Lower lobe of right lung (tissue), 2 donors: ENCODE measurements around the gene PLCL1. TPM values are rescaled to one million over a fixed set of nuclear protein-coding genes. Genes with fewer than 3 reads are reported as not detected.

ENCODE experiments used
- ATAC-seq, 2 donors: fragments of 200-7000 bp; cut with Tn5 transposase; one replicate each; pipeline ENCODE4 v1.9.1; 2020 to 2022; ENCODE audit warnings: mild to moderate bottlenecking in 2 of 2, moderate library complexity in 2 of 2
- DNase-seq: peaks from one replicate; pipeline ENCODE4 v3.0.0-alpha.2; 2020
- H3K27ac ChIP-seq: fragments of 200-600 bp; one replicate; pipeline ENCODE4 v1.8.0; 2022
- H3K27me3 ChIP-seq: fragments of 200-600 bp; one replicate; pipeline ENCODE4 v1.8.0; 2022; ENCODE audit warnings: low read depth
- H3K36me3 ChIP-seq: fragments of 200-600 bp; one replicate; pipeline ENCODE4 v1.8.0; 2022; ENCODE audit warnings: mild to moderate bottlenecking
- H3K4me1 ChIP-seq: fragments of 200-600 bp; one replicate; pipeline ENCODE4 v1.8.0; 2022
- H3K4me3 ChIP-seq: fragments of 200-600 bp; one replicate; pipeline ENCODE4 v1.8.0; 2022; ENCODE audit warnings: mild to moderate bottlenecking
- H3K9me3 ChIP-seq: fragments of 200-600 bp; one replicate; pipeline ENCODE4 v1.8.0; 2022
- CTCF ChIP-seq: fragments of 200-600 bp; IDR thresholded peaks from one replicate; pipeline ENCODE4 v1.8.0; 2022; ENCODE audit warnings: antibody characterized with exemption, mild to moderate bottlenecking
- intact Hi-C: fragments of 100-400 bp; cut with DNase I; formaldehyde crosslinking; loops from one replicate; pipeline ENCODE4 v1.11.0; 2022
- total RNA-seq: library from RNA; stranded (reverse); fragmentation: NEBNext Ultra II Directional; extraction: Animal tissue kit (Norgen Biotek cat#: 25700); gene quantifications from one replicate; pipeline ENCODE4 v1.2.1, GENCODE V29; 2021
- donor health status: DM: no; HTN: yes; CAD: no; lungs with severe emphysema.

Gene PLCL1
- total RNA-seq, 1 donor from 2014 or later, result 6.3 TPM

- Histone ChIP-seq H3K27me3 (no peaks in the 10 kb centered on the region), H3K4me3 (no peak overlapping the region), H3K36me3 (no peaks in the 10 kb centered on the region), H3K9me3 (no peaks in the 10 kb centered on the region), H3K27ac (no peak overlapping the region), H3K4me1 (no peaks in the 10 kb centered on the region)
- intact Hi-C loops, result no loop called here
- DNase-seq (no peak), ATAC-seq (no peak)
- no peak for TF ChIP-seq CTCF
Measured at GRCh38 chr2:197938555-197938954, 134.2 kb downstream of the PLCL1 start.

GRCh38 chr2:197939787-197940186 lies 135.4 kb downstream of the PLCL1 start:
- intact Hi-C loops, result no loop called here
- DNase-seq, result no peak
- H3K4me1 ChIP-seq, result no peaks in the 10 kb centered on the region

DNA sequence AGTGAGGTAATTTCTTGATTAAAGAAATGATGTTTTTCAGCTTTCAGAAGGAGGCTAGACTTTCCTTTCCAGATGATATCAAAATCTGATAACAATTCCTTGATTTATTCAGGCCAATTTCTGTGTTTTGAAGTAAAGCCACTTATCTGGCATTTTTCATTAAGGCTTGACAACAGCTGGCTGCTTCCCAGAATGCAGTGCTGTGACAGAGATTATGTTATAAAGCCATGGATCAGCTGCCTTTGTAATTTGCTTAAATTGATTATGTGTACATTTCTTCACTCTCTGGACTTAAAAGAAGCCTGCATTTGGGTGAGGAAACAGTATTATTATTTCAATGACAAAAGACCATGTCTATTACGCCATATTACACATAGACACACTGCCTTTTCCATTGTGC lies 136.0 kb downstream of the PLCL1 start:
- ATAC-seq, result no peak

More at GRCh38 chr2:197939787-197940186, 135.4 kb downstream of the PLCL1 start:
- no peak for ATAC-seq
- no peaks in the 10 kb centered on the region for H3K9me3 ChIP-seq
- no peaks in the 10 kb centered on the region for H3K36me3 ChIP-seq
- H3K4me3 ChIP-seq, result no peak overlapping the region
- H3K27ac ChIP-seq, result no peak overlapping the region
- H3K27me3 ChIP-seq, result no peaks in the 10 kb centered on the region
- TF ChIP-seq CTCF, result no peak

GRCh38 chr2:197941715-197942114 lies 137.3 kb downstream of the PLCL1 start:
- Histone ChIP-seq H3K36me3 (no peaks in the 10 kb centered on the region), H3K4me3 (no peak overlapping the region), H3K9me3 (no peaks in the 10 kb centered on the region), H3K27ac (no peak overlapping the region), H3K4me1 (no peaks in the 10 kb centered on the region), H3K27me3 (no peaks in the 10 kb centered on the region)
- DNase-seq, result no peak
- no peak for TF ChIP-seq CTCF
- intact Hi-C loops, result no loop called here
- no peak for ATAC-seq

More for the DNA sequence above, 136.0 kb downstream of the PLCL1 start:
- Histone ChIP-seq H3K27me3 (no peaks in the 10 kb centered on the region), H3K27ac (no peak overlapping the region), H3K4me3 (no peak overlapping the region), H3K9me3 (no peaks in the 10 kb centered on the region), H3K4me1 (no peaks in the 10 kb centered on the region), H3K36me3 (no peaks in the 10 kb centered on the region)
- intact Hi-C loops, result no loop called here
- no peak for TF ChIP-seq CTCF
- DNase-seq, result no peak

DNA sequence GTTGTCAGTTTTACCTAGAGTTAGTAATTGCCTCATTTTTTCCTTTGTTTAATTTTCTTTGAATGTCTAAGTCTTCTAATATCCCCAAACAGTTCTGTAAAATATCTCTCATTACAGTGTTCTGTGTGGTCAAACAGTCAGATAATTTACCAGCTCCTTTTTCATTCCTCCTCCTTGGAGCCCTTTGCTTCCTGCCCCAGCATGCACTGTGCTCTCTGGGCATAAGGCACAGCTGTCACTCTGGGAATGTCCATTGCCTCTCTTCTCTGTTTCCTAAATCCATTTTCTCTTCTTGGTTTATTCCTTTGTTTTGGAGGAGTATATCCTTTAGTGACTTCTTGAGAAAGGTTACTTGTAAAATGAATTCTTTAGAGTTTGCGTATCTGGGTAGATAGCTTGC lies 139.3 kb downstream of the PLCL1 start:
- Histone ChIP-seq H3K4me1 (no peaks in the 10 kb centered on the region), H3K27me3 (no peaks in the 10 kb centered on the region), H3K4me3 (no peak overlapping the region), H3K9me3 (no peaks in the 10 kb centered on the region), H3K36me3 (no peaks in the 10 kb centered on the region), H3K27ac (no peak overlapping the region)
- intact Hi-C loops, result no loop called here
- no peak for DNase-seq
- TF ChIP-seq CTCF, result no peak
- ATAC-seq, result no peak
